HFFc6 (cell line): ENCODE measurements around the gene STK32A. TPM values are rescaled to one million over a fixed set of nuclear protein-coding genes. Genes with fewer than 3 reads are reported as not detected.

Experiments used
- DNase-seq: peaks from one replicate; pipeline ENCODE4 v3.0.0-alpha.2; 2018
- H3K27ac Mint-ChIP-seq: 2 replicates; pipeline ENCODE4 v1.8.0; 2020; ENCODE audit warnings: mild to moderate bottlenecking, mixed read lengths
- H3K27me3 Mint-ChIP-seq: 2 replicates; pipeline ENCODE4 v1.8.0; 2021; ENCODE audit warnings: mild to moderate bottlenecking, moderate library complexity, mixed read lengths; ENCODE audit not compliant: insufficient read depth
- H3K36me3 Mint-ChIP-seq: 2 replicates; pipeline ENCODE4 v1.8.0; 2021; ENCODE audit warnings: low read depth, mixed read lengths
- H3K4me1 Mint-ChIP-seq: 2 replicates; pipeline ENCODE4 v1.8.0; 2020; ENCODE audit warnings: low read depth, mixed read lengths
- H3K4me3 Mint-ChIP-seq: 2 replicates; pipeline ENCODE4 v1.8.0; 2020; ENCODE audit warnings: mild to moderate bottlenecking, moderate library complexity, mixed read lengths
- H3K9me3 Mint-ChIP-seq: 2 replicates; pipeline ENCODE4 v1.8.0; 2020; ENCODE audit warnings: mild to moderate bottlenecking, mixed read lengths
- total RNA-seq, 6 experiments: library from RNA; stranded (reverse); fragmentation: NEBNext Ultra II Directional; extraction: Animal tissue kit (Norgen Biotek cat#: 25700); gene quantifications; 2 replicates in 1 of 6; 3 replicates in 5 of 6; pipeline ENCODE4 v1.2.3, GENCODE V29; 2021
- TF ChIP-seq, protein P1 (sequence below): fragments of 200-600 bp; sonication (generic); IDR thresholded peaks from 2 replicates; pipeline ENCODE4 v1.5.0; 2021; ENCODE audit warnings: antibody characterized with exemption, mild to moderate bottlenecking

The STK32A gene
- total RNA-seq, 6 experiments from 2014 or later = 0.21 to 1.4 (median 0.91) TPM

- Mint-ChIP-seq H3K9me3 (no peaks in the 10 kb centered on the region), H3K4me3 (no peak overlapping the region)
- DNase-seq = no peak
Observed at GRCh38 chr5:147193123-147193522, 41.7 kb upstream of the STK32A start.

GRCh38 chr5:147200004-147200403 lies 34.8 kb upstream of the STK32A start:
- H3K27me3 Mint-ChIP-seq = no peaks in the 10 kb centered on the region; the same call in 1 of the 2 replicates
- no peak for DNase-seq
- H3K9me3 Mint-ChIP-seq = no peaks in the 10 kb centered on the region
- no peaks in the 10 kb centered on the region for H3K36me3 Mint-ChIP-seq
- no peak overlapping the region for H3K27ac Mint-ChIP-seq
- H3K4me3 Mint-ChIP-seq = no peak overlapping the region
- TF ChIP-seq, protein P1, sequence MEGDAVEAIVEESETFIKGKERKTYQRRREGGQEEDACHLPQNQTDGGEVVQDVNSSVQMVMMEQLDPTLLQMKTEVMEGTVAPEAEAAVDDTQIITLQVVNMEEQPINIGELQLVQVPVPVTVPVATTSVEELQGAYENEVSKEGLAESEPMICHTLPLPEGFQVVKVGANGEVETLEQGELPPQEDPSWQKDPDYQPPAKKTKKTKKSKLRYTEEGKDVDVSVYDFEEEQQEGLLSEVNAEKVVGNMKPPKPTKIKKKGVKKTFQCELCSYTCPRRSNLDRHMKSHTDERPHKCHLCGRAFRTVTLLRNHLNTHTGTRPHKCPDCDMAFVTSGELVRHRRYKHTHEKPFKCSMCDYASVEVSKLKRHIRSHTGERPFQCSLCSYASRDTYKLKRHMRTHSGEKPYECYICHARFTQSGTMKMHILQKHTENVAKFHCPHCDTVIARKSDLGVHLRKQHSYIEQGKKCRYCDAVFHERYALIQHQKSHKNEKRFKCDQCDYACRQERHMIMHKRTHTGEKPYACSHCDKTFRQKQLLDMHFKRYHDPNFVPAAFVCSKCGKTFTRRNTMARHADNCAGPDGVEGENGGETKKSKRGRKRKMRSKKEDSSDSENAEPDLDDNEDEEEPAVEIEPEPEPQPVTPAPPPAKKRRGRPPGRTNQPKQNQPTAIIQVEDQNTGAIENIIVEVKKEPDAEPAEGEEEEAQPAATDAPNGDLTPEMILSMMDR = no peak
- no peaks in the 10 kb centered on the region for H3K4me1 Mint-ChIP-seq

More at GRCh38 chr5:147193123-147193522, 41.7 kb upstream of the STK32A start:
- H3K27ac Mint-ChIP-seq = no peak overlapping the region
- H3K36me3 Mint-ChIP-seq = no peaks in the 10 kb centered on the region
- TF ChIP-seq, protein P1 = no peak
- peaks cover 6% of the 10 kb centered on the region for H3K27me3 Mint-ChIP-seq
- H3K4me1 Mint-ChIP-seq = peaks cover 6% of the 10 kb centered on the region; the same call in 1 of the 2 replicates

GRCh38 chr5:147203213-147203612 lies 31.6 kb upstream of the STK32A start:
- no peaks in the 10 kb centered on the region; the same call in 1 of the 2 replicates for H3K27me3 Mint-ChIP-seq
- no peaks in the 10 kb centered on the region for H3K4me1 Mint-ChIP-seq
- H3K36me3 Mint-ChIP-seq = no peaks in the 10 kb centered on the region
- TF ChIP-seq, protein P1 = no peak
- H3K9me3 Mint-ChIP-seq = no peaks in the 10 kb centered on the region
- H3K4me3 Mint-ChIP-seq = no peak overlapping the region
- no peak overlapping the region for H3K27ac Mint-ChIP-seq
- DNase-seq = no peak

DNA sequence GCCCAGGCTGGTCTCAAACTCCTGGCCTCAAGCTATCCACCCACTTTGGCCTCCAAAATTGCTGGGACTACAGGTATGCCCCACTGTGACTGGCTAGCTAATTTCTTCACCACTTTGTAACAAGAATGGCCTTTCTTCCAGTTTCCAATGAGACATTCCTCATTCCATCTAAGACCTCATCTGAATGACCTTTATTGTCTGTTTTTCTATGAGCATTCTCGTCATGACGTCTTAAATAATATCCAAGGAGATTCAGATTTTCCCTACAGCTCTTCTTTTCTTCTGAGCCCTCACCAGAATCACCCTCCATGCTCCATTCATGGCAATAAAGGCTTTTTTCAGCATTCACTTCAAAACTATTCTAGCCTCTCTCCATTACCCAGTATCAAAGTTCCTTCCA lies 30.2 kb upstream of the STK32A start:
- TF ChIP-seq, protein P1 = no peak
- no peaks in the 10 kb centered on the region; the same call in 1 of the 2 replicates for H3K27me3 Mint-ChIP-seq
- no peak for DNase-seq
- H3K4me3 Mint-ChIP-seq = no peak overlapping the region
- H3K36me3 Mint-ChIP-seq = no peaks in the 10 kb centered on the region
- H3K4me1 Mint-ChIP-seq = no peaks in the 10 kb centered on the region
- no peaks in the 10 kb centered on the region for H3K9me3 Mint-ChIP-seq
- H3K27ac Mint-ChIP-seq = no peak overlapping the region

DNA sequence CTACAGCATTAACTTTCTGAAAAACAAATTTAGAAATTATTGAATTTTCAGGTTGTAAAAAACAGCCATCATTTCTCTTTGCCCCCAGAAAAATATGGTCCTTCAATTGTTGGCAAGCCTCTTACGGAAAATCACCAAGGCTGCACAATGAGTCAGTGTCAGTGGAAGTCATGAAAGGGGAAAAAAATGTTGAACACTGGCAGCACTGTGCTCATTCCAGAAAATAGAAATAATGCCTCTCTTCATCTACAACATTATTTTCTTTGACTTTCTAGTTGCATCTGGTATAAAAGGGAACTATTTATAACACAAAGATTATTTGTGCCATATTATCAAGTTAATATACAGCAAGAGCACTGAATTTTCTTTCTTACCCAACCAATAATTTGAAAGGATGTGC lies 26.7 kb upstream of the STK32A start:
- no peaks in the 10 kb centered on the region for H3K36me3 Mint-ChIP-seq
- no peak for DNase-seq
- H3K4me3 Mint-ChIP-seq = no peak overlapping the region
- TF ChIP-seq, protein P1 = no peak
- H3K27ac Mint-ChIP-seq = no peak overlapping the region
- H3K27me3 Mint-ChIP-seq = no peaks in the 10 kb centered on the region
- H3K4me1 Mint-ChIP-seq = no peaks in the 10 kb centered on the region
- no peaks in the 10 kb centered on the region for H3K9me3 Mint-ChIP-seq
